Lung (tissue), 12 donors: ENCODE measurements around the gene MKKS. TPM values are rescaled to one million over a fixed set of nuclear protein-coding genes. Genes with fewer than 3 reads are reported as not detected.

Experiments
- ATAC-seq: fragments of 200-7000 bp; cut with Tn5 transposase; one replicate; pipeline ENCODE4 v1.9.1; 2020; ENCODE audit warnings: moderate number of reproducible peaks; ENCODE audit not compliant: insufficient read depth, low FRiP score
- DNase-seq, 3 donors: peaks; one replicate each; pipeline ENCODE4 v3.0.0-alpha.2; 2013 to 2017
- H3K27ac ChIP-seq, 2 donors: one replicate each; pipeline ENCODE4 v1.5.1; 2013; ENCODE audit warnings: mild to moderate bottlenecking in 2 of 2, moderate library complexity in 2 of 2, control low read depth in 1 of 2, inconsistent platforms in 1 of 2, low read depth in 1 of 2, low read length in 1 of 2
- H3K27me3 ChIP-seq, 3 donors: one replicate each; pipeline ENCODE4 v1.5.1; 2013; ENCODE audit warnings: low read length in 2 of 3; ENCODE audit not compliant: control insufficient read depth in 3 of 3, insufficient read depth in 3 of 3
- H3K36me3 ChIP-seq, 4 donors: one replicate each; pipeline ENCODE4 v1.5.1; 2013; ENCODE audit warnings: low read length in 4 of 4, mild to moderate bottlenecking in 1 of 4, moderate library complexity in 1 of 4; ENCODE audit not compliant: control insufficient read depth in 4 of 4, insufficient read depth in 4 of 4
- H3K4me1 ChIP-seq, 5 donors: one replicate each; pipeline ENCODE4 v1.5.1; 2013; ENCODE audit warnings: low read length in 5 of 5, mild to moderate bottlenecking in 2 of 5, moderate library complexity in 1 of 5; ENCODE audit not compliant: control insufficient read depth in 5 of 5, insufficient read depth in 5 of 5
- H3K4me3 ChIP-seq: one replicate; pipeline ENCODE4 v1.5.1; 2013; ENCODE audit warnings: mild to moderate bottlenecking, control low read depth, moderate library complexity
- H3K9ac ChIP-seq, 2 donors: one replicate each; pipeline ENCODE4 v1.5.1; 2013; ENCODE audit warnings: low read length in 2 of 2, control low read depth in 1 of 2; ENCODE audit not compliant: insufficient read depth in 1 of 2
- H3K9me3 ChIP-seq, 4 donors: one replicate each; pipeline ENCODE4 v1.5.1; 2013; ENCODE audit warnings: low read length in 3 of 4, mild to moderate bottlenecking in 1 of 4, moderate library complexity in 1 of 4; ENCODE audit not compliant: control insufficient read depth in 4 of 4, insufficient read depth in 3 of 4
- CTCF ChIP-seq: IDR thresholded peaks from 2 replicates; pipeline ENCODE4 v1.5.1; 2012; ENCODE audit warnings: mild to moderate bottlenecking; ENCODE audit errors: control extremely low read depth, extremely low read depth
- WGBS, 2 donors: extraction: QIAGEN DNeasy Blood & Tissue Kit; methylation state at CpG; one replicate each; pipeline ENCODE4 v1.1.7; 2013; 5-methylcytosine and 5-hydroxymethylcytosine counted together
- polyA plus RNA-seq, 2 donors: library from polyadenylated mRNA; stranded (reverse); fragments of 200-250 nt; gene quantifications; one replicate each; pipeline ENCODE4 v1.2.1, GENCODE V29; 2013
- total RNA-seq, 2 donors: library from RNA; depleted of rRNA in 1 of 2; stranded (reverse); fragments of >200 nt in 1 of 2; gene quantifications; one replicate each; pipeline ENCODE4 v1.2.1, GENCODE V29; 2014 to 2021
- donor health status: control.
- donor health status: control.
- donor health status: Bipolar disorder and iron deficiency.
- donor health status: healthy.
- donor health status: DM: yes; HTN: yes; CAD: no.

The MKKS gene
- total and polyA plus RNA-seq, 4 donors, result 12.3 to 15.1 (median 13.1) TPM

GRCh38 chr20:10432079-10432478 is 1.9 kb downstream of the MKKS start:
- H3K27ac ChIP-seq, result no peak overlapping the region
- H3K4me1 ChIP-seq, result peaks cover 0 to 19% (median 7%) of the 10 kb centered on the region in 5 donors
- no peak for ATAC-seq
- TF ChIP-seq CTCF, result no peak
- WGBS, 2 donors, result 73 to 76% methylated on average over 1 of the region's 1 CpG
- H3K9me3 ChIP-seq, result no peaks in the 10 kb centered on the region
- DNase-seq, result no peak
- H3K27me3 ChIP-seq, result no peaks in the 10 kb centered on the region
- no peak overlapping the region for H3K4me3 ChIP-seq
- no peak overlapping the region for H3K9ac ChIP-seq
- H3K36me3 ChIP-seq, result peaks cover 0 to 3% (median 0%) of the 10 kb centered on the region in 4 donors

GRCh38 chr20:10430704-10431103 is 3.3 kb downstream of the MKKS start:
- no peak for TF ChIP-seq CTCF
- H3K4me1 ChIP-seq, result peaks cover 0 to 19% (median 8%) of the 10 kb centered on the region in 5 donors
- DNase-seq (no peak), ATAC-seq (no peak)
- no peak overlapping the region for H3K4me3 ChIP-seq
- H3K27ac ChIP-seq, result no peak overlapping the region
- H3K9me3 ChIP-seq, result no peaks in the 10 kb centered on the region
- WGBS, 2 donors, result 82 to 89% methylated on average over 5 of the region's 5 CpGs
- H3K27me3 ChIP-seq, result no peaks in the 10 kb centered on the region
- H3K9ac ChIP-seq, result no peak overlapping the region
- peaks cover 0 to 7% (median 0%) of the 10 kb centered on the region in 4 donors for H3K36me3 ChIP-seq

- Histone ChIP-seq H3K36me3 (peaks cover 0 to 7% (median 0%) of the 10 kb centered on the region in 4 donors), H3K27me3 (no peaks in the 10 kb centered on the region), H3K4me1 (peaks cover 0 to 21% (median 7%) of the 10 kb centered on the region in 5 donors), H3K9ac (no peak overlapping the region), H3K4me3 (no peak overlapping the region), H3K27ac (no peak overlapping the region), H3K9me3 (no peaks in the 10 kb centered on the region)
- ATAC-seq, result no peak
- DNase-seq, result no peak
- TF ChIP-seq CTCF, result no peak
Measured at GRCh38 chr20:10430000-10430466, 4.0 kb downstream of the MKKS start.

DNA sequence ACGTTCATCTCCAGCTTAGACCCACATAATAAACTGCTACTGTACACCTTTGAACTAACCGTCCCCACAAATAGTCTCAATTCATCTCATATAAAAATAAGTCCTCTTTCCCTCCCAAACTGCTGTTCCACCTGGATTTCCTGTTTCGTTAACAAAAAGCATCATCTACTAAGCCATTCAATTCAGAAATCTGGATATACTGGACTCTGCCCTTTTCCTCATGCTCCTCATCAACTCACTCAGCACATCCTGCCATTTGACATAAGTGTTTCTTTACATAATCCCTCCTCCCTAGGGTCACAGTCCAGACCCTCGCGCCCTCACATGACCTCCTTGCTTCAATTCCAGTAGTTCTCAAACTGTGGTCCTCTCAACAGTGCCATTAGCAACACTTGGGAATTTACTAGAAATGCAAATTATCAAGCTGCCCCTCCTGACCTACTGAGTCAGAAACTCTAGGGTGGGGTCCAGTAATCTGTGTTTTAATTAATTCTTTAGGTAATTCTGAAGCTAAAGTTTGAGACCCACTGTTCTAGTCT is 4.5 kb downstream of the MKKS start:
- WGBS, 2 donors, result 87 to 88% methylated on average over 5 of the region's 5 CpGs
- Histone ChIP-seq H3K36me3 (peaks cover 0 to 7% (median 0%) of the 10 kb centered on the region in 4 donors), H3K27me3 (no peaks in the 10 kb centered on the region), H3K27ac (no peak overlapping the region), H3K4me3 (no peak overlapping the region), H3K9me3 (no peaks in the 10 kb centered on the region), H3K4me1 (peaks cover 0 to 21% (median 7%) of the 10 kb centered on the region in 5 donors), H3K9ac (no peak overlapping the region)
- TF ChIP-seq CTCF, result no peak
- DNase-seq, result no peak
- no peak for ATAC-seq
